Activated T-helper 17 cell treated with anti-CD3 and anti-CD28 coated beads, Interleukin-2, amount 50 U/mL, for 72 hours (primary cell): ENCODE data around the gene NLRP3. TPM values are rescaled to one million over a fixed set of nuclear protein-coding genes. Genes with fewer than 3 reads are reported as not detected.

Experiments used
- ATAC-seq: fragments of 150-1000 bp; cut with Tn5 transposase; replicated peaks from 2 replicates; pipeline ENCODE4 v1.10.0; 2021; ENCODE audit warnings: mild to moderate bottlenecking, moderate library complexity
- H3K27ac Mint-ChIP-seq: one replicate; pipeline ENCODE4 v1.8.0; 2022; ENCODE audit warnings: mixed read lengths
- H3K27me3 Mint-ChIP-seq: one replicate; pipeline ENCODE4 v1.8.0; 2022; ENCODE audit warnings: mixed read lengths
- H3K36me3 Mint-ChIP-seq: one replicate; pipeline ENCODE4 v1.8.0; 2022; ENCODE audit warnings: low read depth, mild to moderate bottlenecking, mixed read lengths
- H3K4me1 Mint-ChIP-seq: one replicate; pipeline ENCODE4 v1.8.0; 2022; ENCODE audit warnings: mixed read lengths
- H3K4me3 Mint-ChIP-seq: one replicate; pipeline ENCODE4 v1.8.0; 2022; ENCODE audit warnings: mild to moderate bottlenecking, mixed read lengths
- H3K9me3 Mint-ChIP-seq: one replicate; pipeline ENCODE4 v1.8.0; 2022; ENCODE audit warnings: mixed read lengths
- total RNA-seq, 2 donors: library from RNA; stranded (reverse); gene quantifications; one replicate each; pipeline ENCODE4 v1.2.3, GENCODE V29; 2022

The NLRP3 gene
- total RNA-seq, 2 donors from 2014 or later: 0.50 to 6.6 TPM

DNA sequence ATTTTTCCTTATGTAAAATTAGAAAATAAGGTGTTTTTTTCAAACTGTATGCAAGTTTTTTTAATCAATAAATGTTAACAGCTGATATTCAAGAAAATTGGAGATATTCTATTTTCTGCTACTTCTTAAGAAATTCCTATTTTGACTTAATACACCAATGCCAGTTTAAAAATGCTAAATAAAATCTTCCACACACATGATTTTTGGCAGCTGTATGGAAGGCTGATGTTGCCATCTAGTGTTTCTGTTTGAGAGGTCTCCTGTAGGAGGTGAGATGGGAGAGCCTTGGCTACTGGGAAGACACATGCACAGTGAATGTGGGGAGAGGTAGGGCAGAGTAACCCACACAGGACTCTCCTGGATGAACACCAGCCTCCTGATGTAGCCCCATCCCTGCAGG, 71.1 kb downstream of the NLRP3 start:
- Mint-ChIP-seq H3K27ac (no peak overlapping the region), H3K4me1 (no peaks in the 10 kb centered on the region), H3K36me3 (no peaks in the 10 kb centered on the region), H3K27me3 (peaks cover 7% of the 10 kb centered on the region), H3K4me3 (no peak overlapping the region), H3K9me3 (no peaks in the 10 kb centered on the region)
- ATAC-seq: peak; percentile 73

DNA sequence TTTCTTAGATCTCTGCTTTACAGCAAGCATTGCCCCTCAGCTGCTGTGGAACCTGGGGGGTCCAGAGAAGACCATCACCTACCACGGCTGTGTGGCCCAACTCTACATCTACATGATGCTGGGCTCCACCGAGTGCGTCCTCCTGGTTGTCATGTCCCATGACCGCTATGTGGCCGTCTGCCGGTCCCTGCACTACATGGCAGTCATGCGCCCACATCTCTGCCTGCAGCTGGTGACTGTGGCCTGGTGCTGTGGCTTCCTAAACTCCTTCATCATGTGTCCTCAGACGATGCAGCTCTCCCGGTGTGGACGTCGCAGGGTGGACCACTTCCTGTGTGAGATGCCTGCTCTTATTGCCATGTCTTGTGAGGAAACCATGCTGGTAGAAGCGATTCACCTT, 75.4 kb downstream of the NLRP3 start:
- H3K4me1 Mint-ChIP-seq: no peaks in the 10 kb centered on the region
- no peak for ATAC-seq
- no peak overlapping the region for H3K27ac Mint-ChIP-seq
- no peak overlapping the region for H3K4me3 Mint-ChIP-seq
- H3K36me3 Mint-ChIP-seq: no peaks in the 10 kb centered on the region
- no peaks in the 10 kb centered on the region for H3K9me3 Mint-ChIP-seq
- H3K27me3 Mint-ChIP-seq: peaks cover 26% of the 10 kb centered on the region

DNA sequence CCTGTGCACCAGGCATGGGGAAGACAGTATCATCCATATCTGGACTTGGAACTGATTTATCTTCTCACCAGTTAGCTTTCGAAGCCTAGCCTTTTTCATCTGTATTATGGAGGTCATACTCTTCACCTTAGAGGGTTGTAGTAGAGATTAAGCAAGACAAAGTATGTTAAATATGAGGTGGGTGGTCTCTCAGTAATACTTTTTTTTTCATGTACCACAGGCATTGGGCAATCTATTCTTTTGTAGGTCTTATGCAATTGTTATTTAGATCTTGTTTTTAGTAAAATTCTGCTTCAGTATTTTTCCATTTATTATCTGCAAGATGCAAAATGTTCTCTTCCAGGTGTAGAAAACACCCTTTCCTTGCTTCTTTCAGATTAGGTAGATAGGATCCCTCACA, 77.1 kb downstream of the NLRP3 start:
- peaks cover 26% of the 10 kb centered on the region for H3K27me3 Mint-ChIP-seq
- ATAC-seq: no peak
- H3K9me3 Mint-ChIP-seq: no peaks in the 10 kb centered on the region
- H3K4me1 Mint-ChIP-seq: no peaks in the 10 kb centered on the region
- no peaks in the 10 kb centered on the region for H3K36me3 Mint-ChIP-seq
- H3K27ac Mint-ChIP-seq: no peak overlapping the region
- H3K4me3 Mint-ChIP-seq: no peak overlapping the region

DNA sequence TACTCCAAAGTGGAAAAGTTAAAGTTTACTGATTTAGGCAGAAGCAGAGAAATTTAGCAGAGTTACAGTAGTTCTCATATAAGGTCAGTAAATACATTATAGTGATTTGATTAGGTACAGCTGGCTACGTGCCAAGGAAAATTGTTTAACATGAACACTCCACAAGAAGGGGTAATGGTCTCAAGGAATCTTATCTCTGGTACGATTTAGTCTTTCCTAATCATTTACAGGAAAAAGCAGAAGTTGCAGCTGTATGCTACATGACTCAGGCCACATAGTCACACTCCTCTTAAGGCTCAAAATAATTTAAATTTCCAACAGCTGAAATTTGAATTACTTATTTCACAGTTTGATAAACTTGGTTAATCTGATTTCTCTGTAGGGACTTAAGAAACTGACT, 78.8 kb downstream of the NLRP3 start:
- Mint-ChIP-seq H3K36me3 (no peaks in the 10 kb centered on the region), H3K9me3 (no peaks in the 10 kb centered on the region), H3K4me3 (no peak overlapping the region), H3K27ac (no peak overlapping the region), H3K27me3 (peaks cover 25% of the 10 kb centered on the region), H3K4me1 (no peaks in the 10 kb centered on the region)
- no peak for ATAC-seq

DNA sequence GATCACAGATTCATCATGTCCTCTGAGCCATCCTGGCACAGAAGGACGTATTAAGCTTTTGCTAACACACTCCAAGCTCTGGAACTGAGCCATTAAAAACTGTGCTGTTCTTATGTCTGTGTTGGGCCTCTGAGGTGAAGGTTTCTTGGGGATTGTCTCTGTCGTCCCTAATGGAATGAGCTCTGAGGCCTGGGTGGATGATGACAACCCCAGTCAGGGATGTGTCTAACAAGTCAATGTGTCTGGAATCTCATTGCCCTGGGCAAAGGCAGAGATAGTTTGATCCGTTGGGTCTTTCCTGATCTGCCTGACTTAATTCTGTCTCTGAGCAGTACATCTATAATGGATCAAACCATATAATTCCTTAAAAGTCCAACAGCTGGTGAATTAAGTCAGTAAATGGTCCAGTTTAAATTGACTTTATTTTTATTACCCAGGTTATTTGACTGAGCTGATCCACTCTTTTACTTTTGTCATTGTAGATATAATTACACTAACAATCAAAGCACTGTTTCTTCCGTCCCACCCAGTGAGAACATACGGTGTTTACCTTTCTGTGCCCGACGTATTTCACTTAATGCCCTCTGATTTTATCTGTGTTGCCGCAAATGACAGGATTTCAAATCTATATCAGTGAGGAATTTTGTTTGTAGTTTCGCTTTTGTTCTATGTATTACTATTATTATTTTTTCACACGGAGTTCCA, 80.8 kb downstream of the NLRP3 start:
- Mint-ChIP-seq H3K36me3 (no peaks in the 10 kb centered on the region), H3K4me3 (no peak overlapping the region), H3K4me1 (no peaks in the 10 kb centered on the region), H3K27me3 (peaks cover 23% of the 10 kb centered on the region), H3K27ac (no peak overlapping the region), H3K9me3 (no peaks in the 10 kb centered on the region)
- ATAC-seq: no peak

Other genes starting within 250 kb of the NLRP3 start
- gene ZNF124, start 244.2 kb upstream of the NLRP3 start, total RNA-seq: 10 to 100 TPM; 11.6 to 14.4 TPM
- gene VN1R5, start 160.1 kb upstream of the NLRP3 start, total RNA-seq: not detected
- gene ZNF496, start 84.3 kb upstream of the NLRP3 start, total RNA-seq: 1 to 10 TPM; 2.0 to 4.3 TPM
- not detected for gene OR2B11, start 41.9 kb downstream of the NLRP3 start, total RNA-seq
- gene OR2C3, start 120.3 kb downstream of the NLRP3 start, total RNA-seq: not detected
- 1 to 10 TPM in 1 of 2 donors, not detected in 1; 1.1 TPM for gene GCSAML, start 133.0 kb downstream of the NLRP3 start, total RNA-seq
- not detected for gene OR2G2, start 172.2 kb downstream of the NLRP3 start, total RNA-seq
- gene OR2G3, start 189.4 kb downstream of the NLRP3 start, total RNA-seq: not detected